Transverse colon (tissue), 4 donors: ENCODE results near the gene EML6.

Source experiments
- CTCF ChIP-seq, 5 experiments: fragments of 200-600 bp in 3 of 5; fragments of 450-650 bp in 2 of 5; sonication (generic) in 3 of 5; IDR thresholded peaks; 1 replicate in 2 of 5; 2 replicates in 3 of 5; pipeline ENCODE4 v1.5.1; 2016 to 2017; ENCODE audit warnings: antibody characterized with exemption in 5 of 5, inconsistent platforms in 3 of 5, mild to moderate bottlenecking in 2 of 5, moderate library complexity in 1 of 5
- EP300 ChIP-seq: sonication (generic); formaldehyde crosslinking; IDR thresholded peaks from one replicate; pipeline ENCODE4 v1.6.1; 2017; ENCODE audit warnings: antibody characterized with exemption, low read depth
- POLR2A ChIP-seq: fragments of 450-650 bp; IDR thresholded peaks from one replicate; pipeline ENCODE4 v1.6.1; 2016; ENCODE audit warnings: antibody characterized with exemption, mild to moderate bottlenecking, moderate library complexity
- POLR2AphosphoS5 ChIP-seq, 3 donors: sonication (generic); formaldehyde crosslinking; IDR thresholded peaks; one replicate each; pipeline ENCODE4 v1.6.1; 2016; ENCODE audit warnings: antibody characterized with exemption in 3 of 3

GRCh38 chr2:54864096-54864495 lies 140.6 kb downstream of the EML6 start:
- no peak for TF ChIP-seq CTCF (IDR thresholded peaks at IDR 0.05)
- no peak for TF ChIP-seq POLR2A
- no peak for TF ChIP-seq POLR2AphosphoS5 (IDR thresholded peaks at IDR 0.05)
- no peak for TF ChIP-seq EP300
